GM21515 (cell line): Measurements from ENCODE around the gene COCH.
"Not testable (repeated sequence)": the region's sequence is repeated elsewhere in the genome, so short reads cannot be mapped to it uniquely, and the experiment has no call there.

Source experiments
- ATAC-seq: cut with Tn5 transposase; IDR thresholded peaks from one replicate; pipeline ENCODE4 v1.9.1; 2021; ENCODE audit not compliant: unreplicated experiment

The COCH gene

GRCh38 chr14:30874999-30875787, 834 bp downstream of the COCH start:
- peak; percentile 35 for ATAC-seq

- ATAC-seq, result no peak
These were observed 1.4 kb downstream of the COCH start for GRCh38 chr14:30875788-30876053.

GRCh38 chr14:30876692-30877091, 2.3 kb downstream of the COCH start:
- ATAC-seq, result no peak

- no peak for ATAC-seq
These were observed 8.1 kb downstream of the COCH start for GRCh38 chr14:30882431-30882830.

- no peak for ATAC-seq
These were observed 9.3 kb downstream of the COCH start for GRCh38 chr14:30883508-30884294.

- ATAC-seq, result no peak
These were observed 10.5 kb downstream of the COCH start for GRCh38 chr14:30884901-30885300.

GRCh38 chr14:30885840-30886740, 11.7 kb downstream of the COCH start:
- no peak for ATAC-seq

- no peak for ATAC-seq
These were observed 14.3 kb downstream of the COCH start for GRCh38 chr14:30888480-30889243.

GRCh38 chr14:30889244-30889594, 14.9 kb downstream of the COCH start:
- ATAC-seq, result no peak

- ATAC-seq, result no peak
These were observed 19.5 kb downstream of the COCH start for GRCh38 chr14:30893819-30894218.

- no peak for ATAC-seq
These were observed 20.7 kb downstream of the COCH start for GRCh38 chr14:30894923-30895515.

- no peak for ATAC-seq
These were observed 22.1 kb downstream of the COCH start for GRCh38 chr14:30896435-30896834.

- not testable (repeated sequence) for ATAC-seq
These were observed 22.8 kb downstream of the COCH start for GRCh38 chr14:30897121-30897520.

- no peak for ATAC-seq
These were observed 29.1 kb downstream of the COCH start for GRCh38 chr14:30903285-30904124.

GRCh38 chr14:30906752-30907658, 32.6 kb downstream of the COCH start:
- no peak for ATAC-seq

- ATAC-seq, result no peak
These were observed 33.3 kb downstream of the COCH start for GRCh38 chr14:30907659-30908057.

GRCh38 chr14:30908826-30909225, 34.5 kb downstream of the COCH start:
- no peak for ATAC-seq

GRCh38 chr14:30914812-30915211, 40.5 kb downstream of the COCH start:
- no peak for ATAC-seq

- ATAC-seq, result no peak
These were observed 41.2 kb downstream of the COCH start for GRCh38 chr14:30915596-30915995.
